Activated CD4-positive, alpha-beta T cell treated with anti-CD3 and anti-CD28 coated beads, Interleukin-2, Interleukin-4, amounts not matched to agents 100 ng/mL and 50 ng/mL, durations not matched to agents 16 hours and 8 hours (primary cell): ENCODE measurements around the gene ZNF566.
"Not testable (repeated sequence)": the region's sequence is repeated elsewhere in the genome, so short reads cannot be mapped to it uniquely, and the experiment has no call there.

Source experiments
- DNase-seq: peaks from one replicate; pipeline ENCODE4 v3.0.0-alpha.2; 2020; ENCODE audit warnings: low spot score

Gene ZNF566

GRCh38 chr19:36489118-36489919 is at the start of gene ZNF566:
ZNF566 (minus strand) TSS chr19:36489561; CDS start chr19:36476557, 13,004 bp downstream.
- peak; percentile 94 for DNase-seq

- DNase-seq = peak; percentile 0
These were observed 39.7 kb upstream of the ZNF566 start for GRCh38 chr19:36528921-36529518.

GRCh38 chr19:36528194-36528920 is 39.0 kb upstream of the ZNF566 start, which contains the start of gene ZNF260:
ZNF260 (minus strand) TSS chr19:36528271; CDS start chr19:36515238, 13,033 bp downstream.
- peak; percentile 94 for DNase-seq

GRCh38 chr19:36527873-36528193 is 38.5 kb upstream of the ZNF566 start:
- no peak for DNase-seq

GRCh38 chr19:36527341-36527740 is 38.0 kb upstream of the ZNF566 start:
- DNase-seq = no peak

GRCh38 chr19:36526581-36526980 is 37.2 kb upstream of the ZNF566 start:
- no peak for DNase-seq

GRCh38 chr19:36524617-36525016 is 35.3 kb upstream of the ZNF566 start:
- DNase-seq = no peak

GRCh38 chr19:36514012-36514612 is 24.8 kb upstream of the ZNF566 start:
- no peak for DNase-seq

GRCh38 chr19:36508325-36508724 is 19.0 kb upstream of the ZNF566 start:
- no peak for DNase-seq

- DNase-seq = no peak
These were observed 12.6 kb upstream of the ZNF566 start for GRCh38 chr19:36501973-36502372.

- no peak for DNase-seq
These were observed 7.6 kb upstream of the ZNF566 start for GRCh38 chr19:36497001-36497400.

GRCh38 chr19:36492689-36493453 is 3.5 kb upstream of the ZNF566 start:
- DNase-seq = peak; percentile 3

- not testable (repeated sequence) for DNase-seq
These were observed 1.5 kb upstream of the ZNF566 start for GRCh38 chr19:36490846-36491245.

GRCh38 chr19:36489920-36490415 is 607 bp upstream of the ZNF566 start:
- DNase-seq = peak; percentile 72

GRCh38 chr19:36488846-36489117 is 579 bp downstream of the ZNF566 start:
- DNase-seq = peak; percentile 17

- no peak for DNase-seq
These were observed 1.1 kb downstream of the ZNF566 start for GRCh38 chr19:36488118-36488845.

- DNase-seq = no peak
These were observed 5.7 kb downstream of the ZNF566 start for GRCh38 chr19:36483653-36484052.

GRCh38 chr19:36482876-36483275 is 6.5 kb downstream of the ZNF566 start:
- DNase-seq = no peak

- no peak for DNase-seq
These were observed 29.3 kb downstream of the ZNF566 start for GRCh38 chr19:36460046-36460445.

GRCh38 chr19:36456831-36457230 is 32.5 kb downstream of the ZNF566 start:
- DNase-seq = no peak

GRCh38 chr19:36449059-36449670 is 40.2 kb downstream of the ZNF566 start:
- DNase-seq = no peak
